H1 (cell line): Measurements from ENCODE around the gene STYK1. TPM values are rescaled to one million over a fixed set of nuclear protein-coding genes. Genes with fewer than 3 reads are reported as not detected.

Experiments used
- CTCF ChIA-PET: fragments of 300-600 bp; sonication (Branson Sonifier 250); formaldehyde crosslinking; loops from one replicate; lab custom pipeline; 2021; ENCODE audit not compliant: partially characterized antibody; lab: Charles Lee
- POLR2A ChIA-PET: fragments of 300-600 bp; sonication (Branson Sonifier 250); formaldehyde crosslinking; loops from one replicate; lab custom pipeline; 2021; ENCODE audit warnings: inconsistent platforms; ENCODE audit not compliant: partially characterized antibody; lab: Charles Lee
- DNase-seq, 2 experiments: peaks; one replicate each; pipeline versions ENCODE4 v3.0.0 to v3.0.0-alpha.2; 2010 to 2022; ENCODE audit warnings: low spot score in 2 of 2, low read depth in 1 of 2, mixed read lengths in 1 of 2
- FAIRE-seq: peaks from 2 replicates; lab custom pipeline; 2011; peaks lifted over from hg19 to GRCh38; lab: Jason Lieb, UNC
- H2AFZ ChIP-seq: 2 replicates; pipeline ENCODE4 v1.8.1; 2012; ENCODE audit warnings: low read length, inconsistent platforms
- H2AK5ac ChIP-seq: 2 replicates; pipeline ENCODE4 v1.6.1; 2013; ENCODE audit warnings: low read depth, low read length
- H2BK120ac ChIP-seq: replicated peaks from 2 replicates; pipeline ENCODE3; 2013; ENCODE audit warnings: low read depth, low read length, inconsistent platforms
- H2BK12ac ChIP-seq: 2 replicates; pipeline ENCODE4 v1.6.1; 2013; ENCODE audit warnings: low read depth, low read length
- H2BK15ac ChIP-seq: 2 replicates; pipeline ENCODE4 v1.6.1; 2013; ENCODE audit warnings: low read length
- H2BK20ac ChIP-seq: 2 replicates; pipeline ENCODE4 v1.6.1; 2013; ENCODE audit warnings: low read length
- H2BK5ac ChIP-seq: 2 replicates; pipeline ENCODE4 v1.6.1; 2013; ENCODE audit warnings: low read depth, low read length
- H3K14ac ChIP-seq: 2 replicates; pipeline ENCODE4 v1.6.1; 2013; ENCODE audit warnings: inconsistent platforms; ENCODE audit not compliant: insufficient read length
- H3K18ac ChIP-seq: 2 replicates; pipeline ENCODE4 v1.6.1; 2013; ENCODE audit warnings: low read length; ENCODE audit errors: extremely low read depth
- H3K23ac ChIP-seq: 2 replicates; pipeline ENCODE4 v1.6.1; 2013; ENCODE audit warnings: inconsistent platforms; ENCODE audit not compliant: insufficient read length
- H3K23me2 ChIP-seq: 2 replicates; pipeline ENCODE4 v1.6.1; 2013; ENCODE audit warnings: low read depth, low read length
- H3K27ac ChIP-seq: 2 replicates; pipeline ENCODE4 v1.6.1; 2011; ENCODE audit warnings: low read depth, low read length, inconsistent platforms
- H3K27me3 ChIP-seq, 4 experiments: replicated peaks in 1 of 4; 1 replicate in 1 of 4; 2 replicates in 3 of 4; pipeline versions ENCODE4 v1.6.1 to v1.8.1; 2011 to 2013; ENCODE audit warnings: low read length in 3 of 4, mild to moderate bottlenecking in 3 of 4, inconsistent platforms in 2 of 4, mixed read lengths in 2 of 4, moderate library complexity in 1 of 4; ENCODE audit not compliant: control insufficient read depth in 3 of 4, insufficient read depth in 3 of 4; ENCODE audit errors: extremely low read depth in 1 of 4
- H3K36me3 ChIP-seq, 4 experiments: 2 replicates each; pipeline versions ENCODE4 v1.6.1 to v1.8.1; 2011 to 2013; ENCODE audit warnings: mild to moderate bottlenecking in 4 of 4, low read length in 3 of 4, moderate library complexity in 2 of 4, control low read depth in 1 of 4, inconsistent platforms in 1 of 4; ENCODE audit not compliant: insufficient read depth in 4 of 4, control insufficient read depth in 2 of 4
- H3K4ac ChIP-seq: replicated peaks from 2 replicates; pipeline ENCODE3; 2013; ENCODE audit warnings: low read length, low read depth, mixed read lengths, inconsistent platforms; ENCODE audit not compliant: insufficient read length
- H3K4me1 ChIP-seq, 4 experiments: replicated peaks in 1 of 4; 1 replicate in 1 of 4; 2 replicates in 3 of 4; pipeline versions ENCODE4 v1.6.1 to v1.8.1; 2011 to 2013; ENCODE audit warnings: low read length in 3 of 4, inconsistent platforms in 2 of 4, mixed read lengths in 1 of 4; ENCODE audit not compliant: insufficient read depth in 4 of 4, control insufficient read depth in 3 of 4
- H3K4me2 ChIP-seq, 2 experiments: 2 replicates each; pipeline versions ENCODE4 v1.6.1 to v1.8.1; 2011 to 2013; ENCODE audit warnings: low read depth in 2 of 2, low read length in 2 of 2, control low read depth in 1 of 2, inconsistent platforms in 1 of 2, mild to moderate bottlenecking in 1 of 2; ENCODE audit not compliant: insufficient read depth in 1 of 2
- H3K4me3 ChIP-seq, 4 experiments: fragments of 200-600, 300-600 bp in 1 of 4; sonication (generic), shearing (Covaris generic), sonication (Bioruptor Twin) in 1 of 4; 2 replicates each; pipeline versions ENCODE4 v1.5.1 to v1.8.1; 2011 to 2016; ENCODE audit warnings: low read length in 4 of 4, low read depth in 3 of 4, control low read depth in 2 of 4, inconsistent platforms in 2 of 4, mild to moderate bottlenecking in 2 of 4, mixed read lengths in 1 of 4, moderate library complexity in 1 of 4; ENCODE audit not compliant: insufficient read depth in 2 of 4; ENCODE audit errors: extremely low read depth in 1 of 4
- H3K56ac ChIP-seq: replicated peaks from 2 replicates; pipeline ENCODE3; 2013; ENCODE audit warnings: low read depth, mild to moderate bottlenecking, mixed read lengths, low read length, inconsistent platforms; ENCODE audit not compliant: insufficient read length
- H3K79me1 ChIP-seq: 2 replicates; pipeline ENCODE4 v1.6.1; 2013; ENCODE audit warnings: low read depth, low read length, control low read depth
- H3K79me2 ChIP-seq, 2 experiments: 2 replicates each; pipeline versions ENCODE4 v1.6.1 to v1.8.1; 2012 to 2013; ENCODE audit warnings: low read length in 2 of 2, mild to moderate bottlenecking in 2 of 2, inconsistent platforms in 1 of 2; ENCODE audit not compliant: insufficient read depth in 2 of 2, control insufficient read depth in 1 of 2
- H3K9ac ChIP-seq, 4 experiments: replicated peaks in 1 of 4; 1 replicate in 1 of 4; 2 replicates in 3 of 4; pipeline versions ENCODE4 v1.6.1 to v1.8.1; 2011 to 2013; ENCODE audit warnings: low read depth in 3 of 4, low read length in 3 of 4, control low read depth in 2 of 4, mild to moderate bottlenecking in 2 of 4, moderate library complexity in 2 of 4, inconsistent platforms in 1 of 4; ENCODE audit errors: extremely low read depth in 1 of 4
- H3K9me3 ChIP-seq, 2 experiments: 2 replicates each; pipeline versions ENCODE4 v1.6.1 to v1.8.1; 2012 to 2013; ENCODE audit warnings: mild to moderate bottlenecking in 2 of 2, moderate library complexity in 2 of 2, control low read depth in 1 of 2, inconsistent platforms in 1 of 2, low read depth in 1 of 2, low read length in 1 of 2, mixed read lengths in 1 of 2; ENCODE audit not compliant: insufficient read depth in 2 of 2
- H4K20me1 ChIP-seq, 2 experiments: replicated peaks in 1 of 2; 2 replicates each; pipeline versions ENCODE3 to v1.8.1; 2011 to 2013; ENCODE audit warnings: inconsistent platforms in 2 of 2, low read length in 2 of 2, mild to moderate bottlenecking in 1 of 2; ENCODE audit not compliant: insufficient read depth in 2 of 2, control insufficient read depth in 1 of 2
- H4K5ac ChIP-seq: 2 replicates; pipeline ENCODE4 v1.6.1; 2013; ENCODE audit warnings: low read length, low read depth, mixed read lengths, inconsistent platforms; ENCODE audit not compliant: insufficient read length
- H4K8ac ChIP-seq: 2 replicates; pipeline ENCODE4 v1.8.0; 2013; ENCODE audit warnings: mild to moderate bottlenecking, moderate library complexity, low read length, inconsistent platforms; ENCODE audit not compliant: insufficient read depth; ENCODE audit errors: extremely low read depth
- H4K91ac ChIP-seq: replicated peaks from 2 replicates; pipeline ENCODE3; 2013; ENCODE audit warnings: low read length, mixed read lengths, inconsistent platforms; ENCODE audit not compliant: insufficient read length
- CTBP2 ChIP-seq: IDR thresholded peaks from 2 replicates; pipeline ENCODE4 v1.7.0; 2011; ENCODE audit warnings: borderline replicate concordance, mild to moderate bottlenecking, moderate library complexity, mixed read lengths, low read length; ENCODE audit not compliant: insufficient read depth, insufficient read length
- KDM1A ChIP-seq: fragments of 200-600, 300-600 bp; sonication (generic); IDR thresholded peaks from 2 replicates; pipeline ENCODE4 v1.7.1; 2016; ENCODE audit warnings: mild to moderate bottlenecking, low read length, borderline replicate concordance
- NRF1 ChIP-seq: IDR thresholded peaks from 2 replicates; pipeline ENCODE4 v1.6.1; 2011; ENCODE audit warnings: mild to moderate bottlenecking, low read depth, low read length, improper control_type of control experiment
- POU5F1 ChIP-seq: IDR thresholded peaks from 2 replicates; pipeline ENCODE4 v1.6.1; 2011; ENCODE audit warnings: low read depth, mild to moderate bottlenecking, low read length, moderate library complexity
- RXRA ChIP-seq: IDR thresholded peaks from 2 replicates; pipeline ENCODE4 v1.6.1; 2011; ENCODE audit warnings: low read depth, mild to moderate bottlenecking, low read length, moderate library complexity; ENCODE audit not compliant: insufficient read depth
- SIX5 ChIP-seq: IDR thresholded peaks from 2 replicates; pipeline ENCODE4 v1.6.1; 2011; ENCODE audit warnings: mild to moderate bottlenecking, low read depth, low read length
- SP2 ChIP-seq: IDR thresholded peaks from 2 replicates; pipeline ENCODE4 v1.6.1; 2012; ENCODE audit warnings: mild to moderate bottlenecking, low read length, inconsistent platforms
- TAF7 ChIP-seq: optimal IDR thresholded peaks from 2 replicates; pipeline ENCODE3; 2011; ENCODE audit warnings: low read depth, mild to moderate bottlenecking, inconsistent platforms, low read length, moderate library complexity, borderline replicate concordance
- WGBS, 2 experiments: shearing (Covaris generic) in 1 of 2; methylation state at CpG; one replicate each; pipeline versions ENCODE4 v1.1.6 to v1.1.7; 2013 to 2015; ENCODE audit warnings: low lambda C conversion rate in 2 of 2, mixed read lengths in 2 of 2, inconsistent platforms in 1 of 2, low coverage in 1 of 2, missing lambda C conversion rate in 1 of 2; ENCODE audit not compliant: insufficient replicate concordance in 2 of 2, insufficient coverage in 1 of 2, insufficient read length in 1 of 2; ENCODE audit errors: extremely low coverage in 1 of 2, missing lambda C conversion rate in 1 of 2; 5-methylcytosine and 5-hydroxymethylcytosine counted together
- polyA plus RNA-seq, 7 experiments: library from polyadenylated mRNA; depleted of rRNA in 3 of 7; stranded (reverse) in 5 of 7; unstranded in 2 of 7; fragments of >200 nt in 5 of 7; fragments of 200-250 nt in 2 of 7; gene quantifications; 1 replicate in 5 of 7; 2 replicates in 1 of 7; 4 replicates in 1 of 7; pipeline versions ENCODE4 v1.2.1 to v1.2.3, GENCODE V29; 2011 to 2013; ENCODE audit warnings: missing spikeins in 2 of 7, mixed read lengths in 2 of 7
- total RNA-seq: library from RNA; stranded (reverse); fragmentation: NEBNext Ultra II Directional; extraction: Animal tissue kit (Norgen Biotek cat#: 25700); gene quantifications from 2 replicates; pipeline ENCODE4 v1.2.1, GENCODE V29; 2021
- TF ChIP-seq, protein P1 (sequence below): IDR thresholded peaks from 2 replicates; pipeline ENCODE4 v1.6.1; 2012; ENCODE audit warnings: inconsistent platforms
- TF ChIP-seq, protein P2 (sequence below): IDR thresholded peaks from 2 replicates; pipeline ENCODE4 v1.6.1; 2012; ENCODE audit warnings: inconsistent platforms
- TF ChIP-seq, protein P3 (sequence below): IDR thresholded peaks from 2 replicates; pipeline ENCODE4 v1.6.1; 2012; ENCODE audit warnings: low read length, inconsistent platforms

STYK1 gene
- total and polyA plus RNA-seq, 2 of the 8 experiments (the other 6 are each of a cell fraction or from before 2014, with no cell fraction given): 0.38 to 1.1 TPM

DNA sequence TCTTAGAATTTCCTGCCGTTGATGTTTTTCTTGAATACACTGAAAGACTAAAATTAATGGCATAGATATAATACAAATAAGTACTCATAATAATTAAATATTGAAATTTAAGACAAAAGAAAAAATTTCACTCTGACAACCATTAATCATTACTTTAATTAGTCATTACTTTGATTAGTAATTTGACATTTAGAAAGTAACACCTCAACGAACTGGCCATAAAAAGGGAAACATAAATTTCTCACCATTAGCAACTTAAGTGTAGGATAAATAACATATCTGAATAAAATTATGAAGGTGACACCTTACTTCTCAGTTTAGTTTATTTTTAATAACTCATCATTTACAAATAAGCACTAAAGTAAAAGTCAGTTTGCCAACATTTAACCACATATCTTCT, 78.0 kb downstream of the STYK1 start:
- Histone ChIP-seq H4K20me1 (no peaks in the 10 kb centered on the region), H4K5ac (no peak overlapping the region), H3K23ac (no peak overlapping the region), H2BK20ac (no peak overlapping the region), H4K8ac (no peak overlapping the region), H2AFZ (no peak overlapping the region), H2BK15ac (no peak overlapping the region), H3K36me3 (peaks cover 0 to 20% (median 2%) of the 10 kb centered on the region in 4 experiments; a peak in 4 of 8 replicates), H2BK12ac (no peak overlapping the region), H3K4me2 (no peak overlapping the region), H3K18ac (no peak overlapping the region), H3K56ac (no peak overlapping the region), H3K9ac (no peak overlapping the region), H3K14ac (no peak overlapping the region), H3K27ac (no peak overlapping the region), H3K4me3 (no peak overlapping the region), H3K9me3 (no peaks in the 10 kb centered on the region), H3K4ac (no peak overlapping the region), H4K91ac (no peak overlapping the region), H3K79me1 (no peaks in the 10 kb centered on the region), H2BK120ac (no peak overlapping the region), H2AK5ac (no peak overlapping the region), H3K23me2 (no peaks in the 10 kb centered on the region), H3K4me1 (no peaks in the 10 kb centered on the region), H3K27me3 (no peaks in the 10 kb centered on the region), H3K79me2 (no peaks in the 10 kb centered on the region), H2BK5ac (no peak overlapping the region)
- FAIRE-seq (no peak), DNase-seq (no peak)
- ChIA-PET CTCF (interaction anchor here (1.4 kb wide), 1 partner anchor 12 kb away, joined by 4 read pairs; no protein-coding TSS in a partner anchor), POLR2A (no interaction called here)
- WGBS, 2 experiments: 88% methylated on average over 2 of the region's 2 CpGs; no CpG with 5 or more reads in 1 of the 2 experiments
- TF ChIP-seq, protein P1, sequence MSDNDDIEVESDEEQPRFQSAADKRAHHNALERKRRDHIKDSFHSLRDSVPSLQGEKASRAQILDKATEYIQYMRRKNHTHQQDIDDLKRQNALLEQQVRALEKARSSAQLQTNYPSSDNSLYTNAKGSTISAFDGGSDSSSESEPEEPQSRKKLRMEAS: no peak
- TF ChIP-seq POU5F1: no peak
- TF ChIP-seq, protein P2, sequence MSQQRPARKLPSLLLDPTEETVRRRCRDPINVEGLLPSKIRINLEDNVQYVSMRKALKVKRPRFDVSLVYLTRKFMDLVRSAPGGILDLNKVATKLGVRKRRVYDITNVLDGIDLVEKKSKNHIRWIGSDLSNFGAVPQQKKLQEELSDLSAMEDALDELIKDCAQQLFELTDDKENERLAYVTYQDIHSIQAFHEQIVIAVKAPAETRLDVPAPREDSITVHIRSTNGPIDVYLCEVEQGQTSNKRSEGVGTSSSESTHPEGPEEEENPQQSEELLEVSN: no peak
- TF ChIP-seq KDM1A: no peak
- TF ChIP-seq SIX5: no peak
- TF ChIP-seq, protein P3, sequence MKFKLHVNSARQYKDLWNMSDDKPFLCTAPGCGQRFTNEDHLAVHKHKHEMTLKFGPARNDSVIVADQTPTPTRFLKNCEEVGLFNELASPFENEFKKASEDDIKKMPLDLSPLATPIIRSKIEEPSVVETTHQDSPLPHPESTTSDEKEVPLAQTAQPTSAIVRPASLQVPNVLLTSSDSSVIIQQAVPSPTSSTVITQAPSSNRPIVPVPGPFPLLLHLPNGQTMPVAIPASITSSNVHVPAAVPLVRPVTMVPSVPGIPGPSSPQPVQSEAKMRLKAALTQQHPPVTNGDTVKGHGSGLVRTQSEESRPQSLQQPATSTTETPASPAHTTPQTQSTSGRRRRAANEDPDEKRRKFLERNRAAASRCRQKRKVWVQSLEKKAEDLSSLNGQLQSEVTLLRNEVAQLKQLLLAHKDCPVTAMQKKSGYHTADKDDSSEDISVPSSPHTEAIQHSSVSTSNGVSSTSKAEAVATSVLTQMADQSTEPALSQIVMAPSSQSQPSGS: no peak
- no peak for TF ChIP-seq TAF7
- no peak for TF ChIP-seq RXRA
- TF ChIP-seq SP2: no peak
- TF ChIP-seq NRF1: no peak
- no peak for TF ChIP-seq CTBP2
